Keratinocyte (primary cell): ENCODE measurements around the gene IGFL4.

Experiments
- EZH2 ChIP-seq: IDR thresholded peaks from one replicate; pipeline ENCODE4 v1.6.1; 2012; ENCODE audit warnings: inconsistent platforms, mild to moderate bottlenecking, low read length, moderate library complexity
- TF ChIP-seq, protein P1 (sequence below), 3 experiments: IDR thresholded peaks in 1 of 3; conservative IDR thresholded peaks in 1 of 3; optimal IDR thresholded peaks in 1 of 3; 2 replicates in 2 of 3; 3 replicates in 1 of 3; pipeline versions ENCODE3 to v1.5.1; 2011; ENCODE audit warnings: low read length in 3 of 3, mild to moderate bottlenecking in 3 of 3, moderate library complexity in 2 of 3, control low read depth in 1 of 3, inconsistent platforms in 1 of 3; ENCODE audit not compliant: insufficient read depth in 2 of 3; ENCODE audit errors: extremely low read depth in 1 of 3

DNA sequence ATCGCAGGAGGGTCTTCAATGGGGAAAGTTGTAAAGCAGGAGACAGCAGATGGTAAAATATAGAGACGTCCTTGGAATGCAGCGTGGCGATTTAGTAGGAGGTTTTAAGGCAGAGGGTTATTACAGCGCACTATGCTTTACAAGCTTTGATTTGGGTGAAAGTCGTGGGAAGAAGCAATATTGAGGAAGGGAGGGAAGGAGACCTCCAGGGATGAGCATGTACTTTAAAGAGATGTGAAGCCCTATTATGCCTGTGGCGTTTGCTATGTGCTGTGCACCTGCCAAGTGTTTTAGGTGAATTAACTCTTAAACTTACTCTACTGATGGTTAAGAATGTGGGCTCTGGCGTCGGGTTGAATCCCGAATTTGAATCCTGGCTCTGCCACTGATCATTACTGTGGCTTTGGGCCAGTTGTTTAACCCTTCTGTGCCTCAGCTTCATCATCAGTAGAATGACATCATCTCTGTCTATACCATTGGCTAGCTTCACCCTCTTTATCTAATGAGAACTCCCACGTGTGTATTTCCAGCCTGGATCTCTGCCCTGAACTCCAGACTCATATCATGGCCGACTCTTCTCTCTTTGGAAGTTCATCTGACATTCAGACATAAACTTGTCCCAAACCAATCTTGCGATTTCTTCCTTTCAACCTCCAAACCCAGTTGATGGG is 45.0 kb downstream of the IGFL4 start:
- TF ChIP-seq, protein P1, sequence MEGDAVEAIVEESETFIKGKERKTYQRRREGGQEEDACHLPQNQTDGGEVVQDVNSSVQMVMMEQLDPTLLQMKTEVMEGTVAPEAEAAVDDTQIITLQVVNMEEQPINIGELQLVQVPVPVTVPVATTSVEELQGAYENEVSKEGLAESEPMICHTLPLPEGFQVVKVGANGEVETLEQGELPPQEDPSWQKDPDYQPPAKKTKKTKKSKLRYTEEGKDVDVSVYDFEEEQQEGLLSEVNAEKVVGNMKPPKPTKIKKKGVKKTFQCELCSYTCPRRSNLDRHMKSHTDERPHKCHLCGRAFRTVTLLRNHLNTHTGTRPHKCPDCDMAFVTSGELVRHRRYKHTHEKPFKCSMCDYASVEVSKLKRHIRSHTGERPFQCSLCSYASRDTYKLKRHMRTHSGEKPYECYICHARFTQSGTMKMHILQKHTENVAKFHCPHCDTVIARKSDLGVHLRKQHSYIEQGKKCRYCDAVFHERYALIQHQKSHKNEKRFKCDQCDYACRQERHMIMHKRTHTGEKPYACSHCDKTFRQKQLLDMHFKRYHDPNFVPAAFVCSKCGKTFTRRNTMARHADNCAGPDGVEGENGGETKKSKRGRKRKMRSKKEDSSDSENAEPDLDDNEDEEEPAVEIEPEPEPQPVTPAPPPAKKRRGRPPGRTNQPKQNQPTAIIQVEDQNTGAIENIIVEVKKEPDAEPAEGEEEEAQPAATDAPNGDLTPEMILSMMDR (optimal IDR thresholded peaks at IDR 0.05 in 1 of 3, IDR thresholded peaks at IDR 0.05 in 1 of 3, conservative IDR thresholded peaks at IDR 0.05 in 1 of 3; ENCODE audit: extremely low read depth in 1 of 3, insufficient read depth in 2 of 3, low read length in 3 of 3) = no peak
- no peak for TF ChIP-seq EZH2
